Keratinocyte (primary cell): ENCODE measurements around the gene HMSD.

Experiments used
- CTCF ChIP-seq, 3 experiments: IDR thresholded peaks in 1 of 3; conservative IDR thresholded peaks in 1 of 3; optimal IDR thresholded peaks in 1 of 3; 2 replicates in 2 of 3; 3 replicates in 1 of 3; pipeline versions ENCODE3 to v1.5.1; 2011; ENCODE audit warnings: low read length in 3 of 3, mild to moderate bottlenecking in 3 of 3, moderate library complexity in 2 of 3, control low read depth in 1 of 3, inconsistent platforms in 1 of 3; ENCODE audit not compliant: insufficient read depth in 2 of 3; ENCODE audit errors: extremely low read depth in 1 of 3
- EZH2 ChIP-seq: IDR thresholded peaks from one replicate; pipeline ENCODE4 v1.6.1; 2012; ENCODE audit warnings: inconsistent platforms, mild to moderate bottlenecking, low read length, moderate library complexity

GRCh38 chr18:63964908-63965307, 15.8 kb downstream of the HMSD start:
- TF ChIP-seq EZH2, result no peak
- no peak for TF ChIP-seq CTCF (optimal IDR thresholded peaks at IDR 0.05 in 1 of 3, IDR thresholded peaks at IDR 0.05 in 1 of 3, conservative IDR thresholded peaks at IDR 0.05 in 1 of 3; ENCODE audit: extremely low read depth in 1 of 3, insufficient read depth in 2 of 3, low read length in 3 of 3)
